Heart left ventricle (tissue), 16 donors: ENCODE measurements around the gene VEZT. TPM values are rescaled to one million over a fixed set of nuclear protein-coding genes. Genes with fewer than 3 reads are reported as not detected.

Experiments
- ATAC-seq, 4 donors: fragments of 200-7000 bp; cut with Tn5 transposase; one replicate each; pipeline ENCODE4 v1.9.1; 2020 to 2022; ENCODE audit warnings: moderate library complexity in 4 of 4, mild to moderate bottlenecking in 3 of 4, moderate number of reproducible peaks in 1 of 4
- DNase-seq, 5 donors: peaks; one replicate each; pipeline ENCODE4 v3.0.0-alpha.2; 2020
- H3K27ac ChIP-seq, 12 donors: fragments of 200-600 bp; sonication (generic) in 4 of 12; one replicate each; pipeline versions ENCODE4 v1.5.0 to v1.8.0; 2016 to 2022; ENCODE audit warnings: mild to moderate bottlenecking in 2 of 12
- H3K27me3 ChIP-seq, 9 donors: fragments of 200-600 bp; sonication (generic) in 2 of 9; one replicate each; pipeline versions ENCODE4 v1.5.1 to v1.8.0; 2016 to 2022; ENCODE audit warnings: mild to moderate bottlenecking in 3 of 9
- H3K36me3 ChIP-seq, 9 donors: fragments of 200-600 bp; sonication (generic) in 2 of 9; one replicate each; pipeline versions ENCODE4 v1.5.0 to v1.8.0; 2018 to 2022; ENCODE audit warnings: mild to moderate bottlenecking in 2 of 9
- H3K4me1 ChIP-seq, 12 donors: fragments of 200-600 bp; sonication (generic) in 4 of 12; one replicate each; pipeline versions ENCODE4 v1.5.0 to v1.8.0; 2016 to 2022; ENCODE audit warnings: mild to moderate bottlenecking in 3 of 12
- H3K4me3 ChIP-seq, 12 donors: fragments of 200-600 bp; sonication (generic) in 4 of 12; one replicate each; pipeline versions ENCODE4 v1.5.0 to v1.8.0; 2017 to 2022; ENCODE audit warnings: mild to moderate bottlenecking in 9 of 12, moderate library complexity in 4 of 12
- H3K9me3 ChIP-seq, 12 donors: fragments of 200-600 bp; sonication (generic) in 4 of 12; one replicate each; pipeline versions ENCODE4 v1.5.0 to v1.8.0; 2016 to 2022; ENCODE audit warnings: mild to moderate bottlenecking in 1 of 12
- CTCF ChIP-seq, 12 donors: fragments of 200-600 bp; sonication (generic) in 4 of 12; IDR thresholded peaks; one replicate each; pipeline versions ENCODE4 v1.5.0 to v1.8.0; 2018 to 2022; ENCODE audit warnings: antibody characterized with exemption in 12 of 12, mild to moderate bottlenecking in 5 of 12
- POLR2A ChIP-seq, 2 donors: fragments of 450-650 bp; IDR thresholded peaks; one replicate each; pipeline ENCODE4 v1.6.1; 2017; ENCODE audit warnings: antibody characterized with exemption in 2 of 2, mild to moderate bottlenecking in 2 of 2, moderate library complexity in 2 of 2
- WGBS, 4 donors: extraction: QIAGEN DNeasy Blood & Tissue Kit in 2 of 4; methylation state at CpG; one replicate each; pipeline versions ENCODE4 v1.1.5 to v1.1.7; 2013 to 2018; 5-methylcytosine and 5-hydroxymethylcytosine counted together
- intact Hi-C, 10 donors: fragments of 100-400 bp; cut with DNase I; formaldehyde crosslinking; loops; one replicate each; pipeline versions ENCODE4 v1.11.1 to v1.14.2; 2022
- polyA plus RNA-seq, 2 donors: library from polyadenylated mRNA; stranded (reverse); fragments of 200-250 nt; gene quantifications; one replicate each; pipeline ENCODE4 v1.2.3, GENCODE V29; 2013
- total RNA-seq, 9 donors: library from RNA; depleted of rRNA in 2 of 9; stranded (reverse); fragments of >200 nt in 2 of 9; fragmentation: NEBNext Ultra II Directional in 3 of 9; extraction: Animal tissue kit (Norgen Biotek cat#: 25700) in 3 of 9; gene quantifications; one replicate each; pipeline versions ENCODE4 v1.1.0 to v1.2.4, GENCODE V29; 2016 to 2023
- donor health status: ischemic (EF 13 %, LVEDD 7.1; RV severe dilation, severe dysfunction).
- donor health status: healthy with polysubstance abuse.
- donor health status: DM: no; HTN: yes; CAD: no.
- donor health status: DM: no; HTN: no; CAD: no.
- donor health status: ischemic (EF 25% LVEDD 6.9; RV normal size, moderate dysfunction).
- donor health status: ischemic (EF 25% LVEDD 5.7; RV mildly dilated, moderate dysfunction).
- donor health status: healthy.
- donor health status: DM: yes; HTN: yes; CAD: no.
- donor health status: ischemic (EF 35%, LVEDD 5.7; RV mildly dilated, moderate dysfunction).
- donor health status: nonischemic (EF 11% LVEDD 7.7; RV severe dilation, severe dysfunction).
- donor health status: DM: yes; HTN: yes; CAD: no.
- donor health status: PGD.
- donor health status: ischemic (EF 29% LVEDD 5.4; RV normal size, mild dysfunction).
- donor health status: nonischemic (EF 23%, LVEDD 6.1; RV moderate dilation, normal function).

VEZT gene
- total and polyA plus RNA-seq, 11 donors = 14.6 to 89.9 (median 65.2) TPM

GRCh38 chr12:95326445-95326844 lies 108.8 kb downstream of the VEZT start:
- H3K27me3 ChIP-seq = no peaks in the 10 kb centered on the region
- DNase-seq = no peak
- H3K27ac ChIP-seq = no peak overlapping the region
- no peak overlapping the region for H3K4me3 ChIP-seq
- WGBS, 4 donors = 56 to 72% (median 62%) methylated on average over 1 of the region's 1 CpG
- intact Hi-C loops = no loop called here
- no peaks in the 10 kb centered on the region for H3K9me3 ChIP-seq
- TF ChIP-seq POLR2A (IDR thresholded peaks at IDR 0.05) = no peak
- TF ChIP-seq CTCF (IDR thresholded peaks at IDR 0.05) = no peak
- ATAC-seq = no peak
- H3K4me1 ChIP-seq = no peaks in the 10 kb centered on the region
- no peaks in the 10 kb centered on the region for H3K36me3 ChIP-seq

GRCh38 chr12:95326855-95327254 lies 109.2 kb downstream of the VEZT start:
- ATAC-seq (no peak), DNase-seq (no peak)
- 88 to 92% (median 89%) methylated on average over 5 of the region's 5 CpGs for WGBS, 4 donors
- H3K4me1 ChIP-seq = no peaks in the 10 kb centered on the region
- no peak overlapping the region for H3K27ac ChIP-seq
- intact Hi-C loops = no loop called here
- no peaks in the 10 kb centered on the region for H3K36me3 ChIP-seq
- H3K9me3 ChIP-seq = no peaks in the 10 kb centered on the region
- H3K4me3 ChIP-seq = no peak overlapping the region
- TF ChIP-seq POLR2A (IDR thresholded peaks at IDR 0.05) (no peak), CTCF (IDR thresholded peaks at IDR 0.05) (no peak)
- H3K27me3 ChIP-seq = no peaks in the 10 kb centered on the region

GRCh38 chr12:95328708-95329107 lies 111.1 kb downstream of the VEZT start:
- TF ChIP-seq CTCF (IDR thresholded peaks at IDR 0.05) = no peak
- TF ChIP-seq POLR2A (IDR thresholded peaks at IDR 0.05) = no peak
- no peak for DNase-seq
- Histone ChIP-seq H3K4me1 (no peaks in the 10 kb centered on the region), H3K9me3 (no peaks in the 10 kb centered on the region), H3K4me3 (no peak overlapping the region), H3K36me3 (no peaks in the 10 kb centered on the region), H3K27me3 (no peaks in the 10 kb centered on the region), H3K27ac (no peak overlapping the region)
- intact Hi-C loops = no loop called here
- no peak for ATAC-seq

GRCh38 chr12:95335948-95336347 lies 118.3 kb downstream of the VEZT start:
- intact Hi-C loops = loop anchor here in 9 of 10 donors (1.0 to 10.0 kb wide), 11 partner anchors 199 to 1201 kb away; partner anchors contain the start of gene PLXNC1 (in 1 of the 9)
- no peak for ATAC-seq
- no peak for DNase-seq
- no peaks in the 10 kb centered on the region for H3K27me3 ChIP-seq
- H3K9me3 ChIP-seq = no peaks in the 10 kb centered on the region
- peak overlapping the region in 11 of 12 donors; percentile 12 to 79 (median 60) for H3K27ac ChIP-seq
- WGBS, 4 donors = 25 to 34% (median 31%) methylated on average over 4 of the region's 4 CpGs
- H3K4me3 ChIP-seq = peak overlapping the region in 2 of 12 donors; percentile 22 to 23
- TF ChIP-seq POLR2A (IDR thresholded peaks at IDR 0.05) = no peak
- TF ChIP-seq CTCF (IDR thresholded peaks at IDR 0.05) = no peak
- H3K4me1 ChIP-seq = peaks cover 0 to 18% (median 4%) of the 10 kb centered on the region in 12 donors
- no peaks in the 10 kb centered on the region for H3K36me3 ChIP-seq
